ENCODE measurements around the gene RAB42.
"Not testable (repeated sequence)": the region's sequence is repeated elsewhere in the genome, so short reads cannot be mapped to it uniquely, and the experiment has no call there.

RAB42 gene

DNA sequence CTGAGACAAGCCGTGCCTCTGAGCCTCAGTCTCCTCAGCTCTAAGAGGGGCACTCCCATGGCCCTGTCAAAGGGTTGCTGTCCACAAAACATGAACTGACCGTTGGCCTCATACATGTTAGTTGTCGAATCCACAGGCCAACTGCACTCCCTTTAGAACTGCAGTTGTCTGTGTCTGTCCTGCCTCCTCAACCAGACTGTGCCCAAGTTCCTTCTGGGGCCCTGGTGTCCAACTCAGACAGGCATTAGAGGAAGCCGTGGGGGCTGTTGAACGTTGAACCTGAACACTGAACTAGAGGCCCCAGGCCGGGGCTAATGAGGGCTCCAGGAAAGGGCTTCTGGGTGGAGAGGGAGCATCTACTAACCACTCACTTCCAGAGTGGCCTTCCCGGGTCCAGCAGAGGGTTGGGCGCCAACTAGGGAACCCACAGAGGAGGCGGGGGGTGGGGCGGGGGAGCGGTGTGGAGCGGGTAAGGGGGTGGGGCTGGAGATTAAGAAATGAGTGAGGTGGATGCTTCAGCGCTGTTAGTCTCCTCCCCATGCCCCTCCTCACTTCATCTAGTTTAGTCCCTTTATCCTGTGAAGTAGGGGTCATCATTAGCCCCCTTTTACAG lies at the start of gene RAB42:
RAB42 (plus strand) TSS at position 558 of the 613 bp plus-strand sequence. CDS start 247 bp downstream, outside the sequence.
- DNase-seq, result no peak

- no peak for DNase-seq
These were observed 46.8 kb upstream of the RAB42 start for GRCh38 chr1:28545246-28545628.

- no peak for DNase-seq
These were observed 43.7 kb upstream of the RAB42 start for GRCh38 chr1:28548318-28548717.

DNA sequence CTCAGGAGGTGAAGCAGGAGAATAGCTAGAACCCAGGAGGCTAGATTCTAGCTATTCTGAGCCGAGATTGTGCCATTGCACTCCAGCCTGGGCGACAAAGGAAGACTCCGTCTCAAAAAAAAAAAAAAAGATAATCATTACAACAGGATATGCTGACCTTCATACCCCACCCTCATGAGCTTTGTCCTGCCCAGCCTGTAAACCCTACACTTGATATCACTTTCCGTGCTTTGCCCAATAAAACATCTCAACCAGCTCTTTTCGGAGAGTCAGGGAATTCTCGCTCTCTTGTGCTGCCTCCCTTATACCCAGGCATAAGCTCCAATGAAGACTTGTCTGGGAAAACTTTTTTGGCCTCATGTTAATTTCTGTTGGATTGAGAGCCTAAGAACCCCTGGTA lies 40.7 kb upstream of the RAB42 start:
- no peak for DNase-seq

DNA sequence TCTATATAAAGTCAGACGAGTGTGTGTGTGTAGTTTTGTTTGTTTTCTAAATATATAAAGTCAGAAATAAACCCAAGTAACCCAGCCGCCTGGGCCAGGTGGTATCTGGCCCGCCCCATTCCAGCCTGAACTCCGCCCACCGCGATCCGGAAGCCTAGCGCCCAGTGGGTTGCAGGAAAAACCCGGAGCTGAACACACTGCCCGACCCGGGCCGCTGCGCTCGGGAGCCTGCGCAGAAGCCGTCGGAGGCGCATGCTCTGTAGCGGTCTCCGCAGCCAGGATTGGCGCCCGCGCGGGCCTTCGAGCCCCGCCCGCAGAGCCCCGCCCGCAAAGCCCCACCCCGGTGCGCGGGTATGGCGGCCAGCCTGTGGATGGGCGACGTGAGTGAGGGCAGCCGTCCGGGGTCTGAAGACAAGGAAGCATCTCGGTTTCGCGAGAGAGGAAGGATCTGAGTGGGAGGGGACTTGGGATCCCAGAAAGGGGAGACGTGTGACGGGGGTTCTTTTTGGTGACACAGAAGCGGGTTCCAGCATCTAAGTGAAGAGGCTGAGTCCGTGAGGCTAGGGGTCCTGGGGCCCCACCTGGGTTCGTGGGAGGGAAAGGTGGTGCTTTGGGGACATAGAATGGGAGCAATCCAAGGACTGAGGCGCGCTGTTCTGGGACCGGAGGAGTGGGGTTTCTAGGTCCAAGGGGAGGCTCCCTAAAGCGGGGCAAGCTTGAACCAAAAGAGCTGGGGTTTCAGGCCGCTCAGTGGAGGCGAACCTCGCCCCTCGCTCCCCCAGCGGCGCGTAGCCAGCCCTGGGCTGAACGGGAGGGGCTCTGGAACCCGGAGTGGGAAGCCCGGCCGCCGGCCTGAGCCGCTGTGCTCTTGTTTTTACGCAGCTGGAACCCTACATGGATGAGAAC lies 39.1 kb upstream of the RAB42 start, which contains the start of gene TRNAU1AP:
TRNAU1AP (plus strand) TSS at position 328 of the 906 bp plus-strand sequence; CDS start at position 354, 26 bp downstream.
- DNase-seq, result peak; percentile 95

GRCh38 chr1:28560886-28561285 lies 31.2 kb upstream of the RAB42 start:
- no peak for DNase-seq

DNA sequence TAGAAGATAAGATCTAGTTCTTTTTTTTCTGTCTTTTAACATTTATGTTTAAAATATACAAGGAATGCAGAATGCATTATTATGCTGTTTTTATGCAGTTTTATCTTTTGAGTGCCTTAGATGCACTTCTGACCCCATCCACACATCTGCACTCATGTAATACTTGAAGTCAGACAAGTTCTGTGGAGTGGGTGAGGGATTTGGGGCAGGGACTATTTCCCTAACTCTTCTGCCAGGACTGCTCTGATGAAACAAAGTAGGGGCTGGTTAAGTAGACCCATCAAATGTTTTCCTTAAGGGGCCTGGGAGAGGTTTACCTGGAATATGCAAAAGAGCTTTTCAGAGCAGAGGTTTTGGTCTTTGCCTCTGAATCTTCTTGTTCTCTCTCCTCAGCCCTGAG lies 27.8 kb upstream of the RAB42 start:
- DNase-seq, result no peak

DNA sequence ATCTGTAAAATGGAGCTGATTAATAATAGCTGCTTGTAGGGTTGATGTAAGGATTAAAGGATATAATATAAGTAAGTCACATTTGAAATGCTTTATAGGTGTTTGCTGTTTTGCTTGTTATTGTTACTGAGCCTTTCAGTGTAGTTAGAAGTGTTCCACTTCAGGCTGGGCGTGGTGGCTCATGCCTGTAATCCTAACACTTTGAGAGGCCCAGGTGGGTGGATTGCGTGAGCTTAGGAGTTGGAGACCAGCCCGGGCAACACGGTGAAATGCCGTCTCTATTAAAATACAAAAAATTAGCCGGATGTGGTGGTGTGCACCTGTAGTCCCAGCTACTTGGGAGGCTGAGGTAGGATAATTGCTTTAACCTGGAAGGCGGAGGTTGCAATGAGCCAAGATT lies 27.0 kb upstream of the RAB42 start:
- DNase-seq, result no peak

- DNase-seq, result no peak
These were observed 26.3 kb upstream of the RAB42 start for GRCh38 chr1:28565726-28566125.

DNA sequence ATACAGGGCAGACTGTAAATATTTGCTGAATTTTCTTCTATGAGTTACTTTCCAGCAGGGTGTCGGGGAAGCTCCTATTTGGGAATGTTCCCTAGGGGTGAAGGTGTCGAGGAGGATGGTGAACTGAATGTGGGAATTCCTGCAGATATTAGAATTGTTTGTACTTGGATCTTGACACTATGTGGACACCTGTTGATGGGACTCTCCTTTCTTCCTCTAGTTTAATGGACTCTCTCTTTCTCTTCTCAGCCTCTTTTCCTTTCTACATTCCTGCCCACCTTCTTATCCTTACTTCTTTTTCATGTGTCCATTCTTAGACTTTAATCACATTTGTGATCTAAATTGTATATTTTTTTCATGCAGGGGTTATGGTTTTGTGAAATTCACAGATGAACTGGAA lies 25.1 kb upstream of the RAB42 start:
- no peak for DNase-seq

GRCh38 chr1:28571911-28572310 lies 20.2 kb upstream of the RAB42 start:
- no peak for DNase-seq

DNA sequence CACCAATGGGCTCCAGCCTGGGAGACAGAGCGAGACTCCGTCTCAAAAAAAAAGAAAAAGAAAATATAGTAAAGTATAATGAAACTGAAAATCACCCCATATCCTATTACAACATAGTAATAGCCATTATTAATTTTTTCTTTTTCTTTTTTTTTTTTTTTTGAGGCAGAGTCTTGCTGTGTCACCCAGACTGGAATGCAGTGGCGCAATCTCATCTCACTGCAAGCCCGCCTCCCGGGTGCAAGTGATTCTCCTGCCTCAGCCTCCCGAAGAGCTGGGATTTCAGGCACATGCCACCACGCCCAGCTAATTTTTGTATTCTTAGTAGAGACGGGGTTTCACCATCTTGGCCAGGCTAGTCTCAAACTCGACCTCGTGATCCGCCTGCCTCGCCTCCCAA lies 19.2 kb upstream of the RAB42 start:
- DNase-seq, result not testable (repeated sequence)

DNA sequence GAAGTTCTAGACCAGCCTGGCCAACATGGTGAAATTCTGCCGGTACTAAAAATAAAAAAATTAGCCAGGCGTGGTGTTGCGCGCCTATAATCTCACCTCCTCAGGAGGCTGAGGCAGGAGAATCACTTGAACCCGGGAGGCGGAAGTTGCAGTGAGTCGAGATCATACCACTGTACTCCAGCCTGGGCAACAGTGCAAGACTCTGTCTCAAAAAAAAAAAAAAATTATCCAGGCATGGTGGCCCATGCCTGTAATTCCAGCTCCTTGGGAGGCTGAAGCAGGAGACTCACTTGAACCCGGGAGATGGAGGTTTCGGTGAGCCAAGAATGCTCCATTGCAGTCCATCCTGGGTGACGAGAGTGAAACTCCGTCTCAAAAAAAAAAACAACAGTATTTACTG lies 18.5 kb upstream of the RAB42 start:
- DNase-seq, result no peak

GRCh38 chr1:28577052-28577678 lies 14.9 kb upstream of the RAB42 start:
- no peak for DNase-seq

- DNase-seq, result no peak
These were observed 14.1 kb upstream of the RAB42 start for GRCh38 chr1:28577738-28578536.

DNA sequence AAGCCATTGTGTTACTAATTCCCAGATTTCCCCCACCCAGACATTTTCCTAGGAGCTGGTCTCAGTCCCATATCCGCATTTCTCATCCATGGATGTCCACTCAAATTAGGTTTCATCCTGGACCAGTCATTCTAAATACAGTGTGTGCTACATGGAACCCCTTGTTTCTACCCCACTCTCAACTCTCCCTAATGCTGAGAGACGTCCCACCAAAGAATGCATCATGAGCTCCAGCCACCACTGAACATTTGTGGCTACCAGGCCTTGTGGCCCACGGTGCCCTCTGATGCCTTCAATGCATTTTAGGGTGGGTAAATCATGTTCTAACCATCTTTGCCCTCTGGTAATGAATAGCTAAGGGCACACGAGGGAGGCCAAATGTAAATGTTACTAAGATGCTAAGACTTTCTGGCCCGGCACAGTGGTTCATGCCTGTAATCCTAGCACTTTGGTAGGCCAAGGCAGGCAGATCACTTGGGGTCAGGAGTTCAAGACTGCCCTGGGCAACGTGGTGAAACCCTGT lies 13.3 kb upstream of the RAB42 start:
- no peak for DNase-seq

GRCh38 chr1:28579401-28579800 lies 12.7 kb upstream of the RAB42 start:
- DNase-seq, result no peak

DNA sequence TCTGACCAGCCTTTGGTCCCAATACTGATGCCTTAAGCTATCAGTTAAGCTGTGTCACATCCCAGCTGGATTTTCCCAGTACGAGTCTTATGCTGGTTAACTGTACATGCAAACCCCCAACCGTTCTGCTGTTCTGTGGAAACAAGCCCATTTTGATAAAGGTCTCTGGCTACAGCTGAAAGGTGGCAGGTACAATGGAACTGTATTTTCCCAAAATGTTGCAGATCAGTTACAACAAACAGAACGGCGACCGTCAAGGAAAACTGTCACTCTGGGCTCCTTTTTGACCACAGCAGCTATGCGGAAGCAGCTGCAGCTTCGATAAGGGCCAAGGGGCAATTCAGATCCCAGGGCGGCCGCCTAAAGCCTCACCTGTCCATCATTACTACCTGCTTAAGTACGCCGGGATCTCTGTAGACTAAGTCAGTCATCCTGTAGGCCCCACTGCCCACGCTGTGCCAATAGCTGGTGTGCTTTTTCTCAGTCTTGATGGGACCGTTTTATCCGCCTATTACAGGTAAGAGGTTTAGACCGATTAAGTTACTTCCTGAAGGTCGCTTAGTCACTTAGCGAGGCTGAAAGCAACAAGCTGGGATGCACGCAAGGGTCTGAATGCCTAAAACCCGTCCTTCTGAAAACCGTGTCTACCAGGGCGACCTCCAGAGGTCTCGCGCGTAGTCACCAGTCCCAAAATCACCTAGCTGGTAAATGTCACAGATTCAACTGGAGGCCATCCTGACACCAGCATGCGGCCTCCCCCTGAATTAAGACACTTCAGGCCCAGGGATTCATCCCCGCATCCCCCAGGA lies 11.1 kb upstream of the RAB42 start:
- peak; percentile 13 for DNase-seq

GRCh38 chr1:28581531-28582247 lies 10.4 kb upstream of the RAB42 start:
- peak; percentile 93 for DNase-seq

GRCh38 chr1:28582248-28582615 lies 9.8 kb upstream of the RAB42 start:
- no peak for DNase-seq
